Stimulated activated memory B cell treated with anti-CD40 and anti-IgM and Interleukin-4, amounts not matched to agents 10 μg/mL and 1 μg/mL and 100 μg/mL, for 72 hours (primary cell): ENCODE measurements around the gene KCNJ18.
"Not testable (repeated sequence)": the region's sequence is repeated elsewhere in the genome, so short reads cannot be mapped to it uniquely, and the experiment has no call there.

ENCODE experiments used
- ATAC-seq: fragments of 150-1000 bp; cut with Tn5 transposase; 2 replicates; pipeline ENCODE4 v1.10.0; 2021
- H3K27ac Mint-ChIP-seq: one replicate; pipeline ENCODE4 v1.8.0; 2022; ENCODE audit warnings: mild to moderate bottlenecking, mixed read lengths
- H3K27me3 Mint-ChIP-seq: one replicate; pipeline ENCODE4 v1.8.0; 2022; ENCODE audit warnings: mixed read lengths
- H3K36me3 Mint-ChIP-seq: one replicate; pipeline ENCODE4 v1.8.0; 2022; ENCODE audit warnings: mixed read lengths
- H3K4me1 Mint-ChIP-seq: one replicate; pipeline ENCODE4 v1.8.0; 2022; ENCODE audit warnings: mixed read lengths
- H3K4me3 Mint-ChIP-seq: one replicate; pipeline ENCODE4 v1.8.0; 2022; ENCODE audit warnings: mild to moderate bottlenecking, moderate library complexity, mixed read lengths
- H3K9me3 Mint-ChIP-seq: one replicate; pipeline ENCODE4 v1.8.0; 2022; ENCODE audit warnings: mixed read lengths

The KCNJ18 gene

DNA sequence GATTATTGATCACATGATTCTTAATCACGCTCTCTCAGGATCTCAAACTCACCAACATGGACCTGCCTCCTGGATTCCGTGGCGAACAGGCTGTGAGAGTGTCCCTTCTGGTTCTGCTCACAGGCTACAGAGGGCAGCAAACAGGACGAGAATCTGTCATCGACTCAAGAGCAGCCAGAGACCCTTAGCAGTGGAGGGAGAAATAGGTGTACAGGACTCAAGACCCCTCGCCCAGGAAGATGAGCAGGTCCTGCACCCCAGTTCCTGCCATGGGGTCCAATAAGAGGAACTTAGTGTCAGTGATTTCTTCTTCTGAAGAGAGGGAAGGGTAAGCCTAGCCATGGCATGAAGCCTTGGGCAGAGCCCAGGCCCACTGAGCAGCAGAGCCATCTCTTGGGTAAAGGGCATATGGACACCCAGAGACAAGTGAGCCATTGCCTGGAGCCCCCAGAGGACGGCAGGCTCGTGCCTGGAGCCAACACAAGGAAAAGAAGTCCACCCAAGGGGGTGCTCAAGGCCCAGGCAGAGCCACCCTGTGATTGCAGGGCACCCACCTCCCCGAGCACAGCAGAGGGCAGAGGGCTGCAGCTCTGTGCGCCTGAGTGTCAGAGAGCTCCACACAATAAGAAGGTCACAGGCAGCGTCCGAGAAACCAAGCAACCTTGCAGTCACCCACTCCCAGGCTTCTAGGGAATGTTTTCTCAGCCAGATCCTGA lies 27.3 kb downstream of the KCNJ18 start:
- H3K27me3 Mint-ChIP-seq = peaks cover 14% of the 10 kb centered on the region
- not testable (repeated sequence) for ATAC-seq, H3K4me1 Mint-ChIP-seq, H3K36me3 Mint-ChIP-seq, H3K4me3 Mint-ChIP-seq, H3K27ac Mint-ChIP-seq, H3K9me3 Mint-ChIP-seq

DNA sequence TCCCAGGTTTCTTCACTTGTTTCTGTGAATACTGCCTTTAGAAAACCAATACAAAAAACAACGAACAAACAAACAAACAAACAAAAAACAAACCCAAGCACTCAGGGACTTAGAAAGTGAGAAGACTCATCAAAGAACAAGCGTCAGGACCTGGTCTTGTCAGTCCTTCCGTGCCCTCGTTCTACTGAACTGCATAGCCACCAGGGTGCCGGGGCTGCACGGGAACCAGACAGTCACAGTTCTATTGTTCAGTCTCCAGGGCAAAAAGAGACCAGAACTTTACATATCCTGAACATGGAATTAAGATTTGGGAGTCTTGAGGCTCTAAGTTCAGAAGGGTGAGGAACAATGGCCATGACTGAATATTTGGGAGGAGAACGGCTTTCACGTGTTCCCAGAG lies 28.2 kb downstream of the KCNJ18 start:
- not testable (repeated sequence) for H3K27ac Mint-ChIP-seq, H3K4me1 Mint-ChIP-seq, H3K36me3 Mint-ChIP-seq, H3K4me3 Mint-ChIP-seq, H3K9me3 Mint-ChIP-seq, ATAC-seq
- H3K27me3 Mint-ChIP-seq = peaks cover 14% of the 10 kb centered on the region

DNA sequence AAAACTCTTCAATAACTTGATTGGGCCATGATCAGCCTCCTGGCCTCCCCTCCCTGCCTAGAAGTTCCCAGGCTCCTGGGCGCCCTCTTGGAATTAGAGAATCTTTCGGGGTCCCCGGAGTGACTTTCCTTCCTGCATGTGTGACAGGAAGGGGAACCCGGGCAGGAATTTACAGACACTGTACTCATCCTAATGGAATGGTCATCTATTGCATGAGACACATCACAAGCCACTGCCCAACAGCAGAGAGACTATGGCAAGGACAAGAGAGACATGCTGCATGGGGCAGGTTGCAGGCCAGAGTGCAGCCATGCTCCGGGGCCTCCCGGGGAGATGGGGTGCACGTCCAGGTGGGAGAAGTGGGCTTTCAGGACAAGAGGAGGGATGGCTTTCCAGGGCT lies 29.9 kb downstream of the KCNJ18 start:
- not testable (repeated sequence) for H3K27ac Mint-ChIP-seq, H3K4me3 Mint-ChIP-seq, H3K36me3 Mint-ChIP-seq, ATAC-seq, H3K4me1 Mint-ChIP-seq, H3K9me3 Mint-ChIP-seq
- peaks cover 14% of the 10 kb centered on the region for H3K27me3 Mint-ChIP-seq

DNA sequence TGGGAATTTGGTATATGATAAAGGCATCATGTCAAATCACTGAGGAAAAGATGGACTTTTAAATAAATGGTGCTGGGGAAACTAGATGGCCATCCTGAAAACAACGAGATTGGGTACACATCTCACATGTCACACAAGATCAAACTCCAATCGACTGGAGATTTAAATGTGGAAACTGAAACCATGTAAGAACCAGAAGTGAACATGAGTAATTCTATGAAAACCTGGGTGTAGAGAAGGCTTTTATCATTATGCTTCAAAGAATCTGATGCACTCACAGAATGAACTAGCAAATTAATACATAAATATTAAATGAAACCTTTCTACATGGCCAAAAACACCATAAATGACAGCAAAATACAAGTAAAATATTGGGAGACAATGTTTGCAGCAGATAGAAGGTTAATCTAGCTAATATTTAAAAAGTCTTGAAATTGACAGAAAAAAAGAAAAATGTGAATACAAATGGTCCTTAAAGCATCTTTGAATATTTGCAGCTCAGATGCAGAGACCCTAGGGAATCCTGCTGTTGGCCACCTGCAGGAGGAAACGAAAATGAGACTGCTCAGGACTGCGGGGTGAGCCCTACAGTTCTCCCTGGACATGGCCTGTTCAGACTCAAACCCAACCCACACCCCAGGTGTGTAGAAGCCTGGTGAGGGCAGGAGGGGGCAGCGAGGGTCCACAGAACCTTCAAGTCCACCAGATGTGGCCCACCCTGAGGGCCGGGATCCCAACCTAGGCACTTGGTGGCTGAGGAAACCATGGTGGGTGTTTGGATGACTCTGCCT lies 32.1 kb downstream of the KCNJ18 start:
- H3K27me3 Mint-ChIP-seq, H3K36me3 Mint-ChIP-seq, H3K9me3 Mint-ChIP-seq, H3K4me3 Mint-ChIP-seq, H3K4me1 Mint-ChIP-seq, H3K27ac Mint-ChIP-seq: not testable (repeated sequence)
- peak; percentile 22 for ATAC-seq

DNA sequence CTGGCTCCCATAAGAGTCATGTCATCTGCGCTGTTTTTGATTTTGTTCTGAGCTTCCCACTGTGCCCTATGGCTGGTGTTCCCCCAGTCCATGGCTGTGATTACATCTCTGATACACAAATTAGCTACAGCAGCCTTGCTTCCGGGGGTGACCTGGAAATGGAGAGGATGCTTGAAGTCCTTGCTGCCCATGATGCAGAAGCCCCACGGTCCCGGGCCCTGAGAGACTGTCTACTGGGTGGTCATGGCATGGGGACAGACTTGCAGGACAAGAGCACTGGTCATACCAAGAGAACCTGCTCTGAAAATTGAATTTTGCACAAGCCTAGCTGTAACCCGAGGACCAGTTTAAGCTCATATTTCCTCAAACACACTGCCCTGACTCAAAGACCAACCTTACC lies 38.8 kb downstream of the KCNJ18 start:
- not testable (repeated sequence) for H3K9me3 Mint-ChIP-seq, H3K4me1 Mint-ChIP-seq, H3K27ac Mint-ChIP-seq, H3K27me3 Mint-ChIP-seq, H3K4me3 Mint-ChIP-seq, H3K36me3 Mint-ChIP-seq
- peak; percentile 10 for ATAC-seq

GRCh38 chr17:21733931-21734330 lies 41.6 kb downstream of the KCNJ18 start:
- H3K36me3 Mint-ChIP-seq, H3K27ac Mint-ChIP-seq, H3K27me3 Mint-ChIP-seq, ATAC-seq, H3K9me3 Mint-ChIP-seq, H3K4me1 Mint-ChIP-seq, H3K4me3 Mint-ChIP-seq: not testable (repeated sequence)

GRCh38 chr17:21735814-21736213 lies 43.5 kb downstream of the KCNJ18 start:
- ATAC-seq, H3K4me1 Mint-ChIP-seq, H3K9me3 Mint-ChIP-seq, H3K27me3 Mint-ChIP-seq, H3K27ac Mint-ChIP-seq, H3K4me3 Mint-ChIP-seq, H3K36me3 Mint-ChIP-seq: not testable (repeated sequence)

- H3K36me3 Mint-ChIP-seq = not testable (repeated sequence)
These were observed 44.8 kb downstream of the KCNJ18 start for GRCh38 chr17:21737015-21737580.

GRCh38 chr17:21738241-21738640 lies 45.9 kb downstream of the KCNJ18 start:
- not testable (repeated sequence) for ATAC-seq, H3K27ac Mint-ChIP-seq, H3K36me3 Mint-ChIP-seq, H3K4me1 Mint-ChIP-seq, H3K27me3 Mint-ChIP-seq, H3K9me3 Mint-ChIP-seq, H3K4me3 Mint-ChIP-seq

More at GRCh38 chr17:21737015-21737580, 44.8 kb downstream of the KCNJ18 start:
- not testable (repeated sequence) for ATAC-seq, H3K27me3 Mint-ChIP-seq, H3K9me3 Mint-ChIP-seq, H3K4me3 Mint-ChIP-seq, H3K4me1 Mint-ChIP-seq, H3K27ac Mint-ChIP-seq

DNA sequence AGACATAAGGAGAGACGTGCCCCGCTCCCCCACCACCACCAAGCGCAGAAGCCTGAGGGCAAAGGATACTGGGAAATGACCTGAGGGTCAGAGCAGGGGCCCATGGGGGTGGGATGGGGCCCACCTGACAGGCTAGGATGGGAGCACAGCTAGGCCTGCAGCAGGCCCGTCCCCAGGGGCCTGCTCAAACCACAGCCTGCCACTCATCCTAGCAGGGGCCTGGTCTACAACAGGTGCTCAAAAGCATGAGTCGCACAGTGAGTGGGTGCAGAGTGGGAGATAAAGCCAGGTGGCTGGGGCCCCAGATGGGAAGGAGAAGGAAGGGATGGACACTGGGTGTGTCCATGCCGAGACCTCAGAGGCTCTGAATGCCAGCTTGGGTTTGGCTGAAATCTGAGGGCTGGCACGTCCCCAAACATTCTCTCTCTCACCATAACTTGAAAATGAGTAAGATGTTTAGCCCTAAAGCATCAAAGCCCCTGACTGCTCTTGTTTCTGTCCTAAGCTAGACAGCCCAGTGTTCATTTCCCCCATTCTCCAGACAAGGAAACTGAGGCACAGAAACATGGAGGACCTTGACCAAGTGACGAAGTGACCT lies 46.7 kb downstream of the KCNJ18 start:
- H3K36me3 Mint-ChIP-seq, H3K27me3 Mint-ChIP-seq, H3K9me3 Mint-ChIP-seq, H3K27ac Mint-ChIP-seq, H3K4me1 Mint-ChIP-seq, H3K4me3 Mint-ChIP-seq: not testable (repeated sequence)
- peak; percentile 61 for ATAC-seq

GRCh38 chr17:21739485-21739884 lies 47.2 kb downstream of the KCNJ18 start:
- H3K27ac Mint-ChIP-seq, H3K9me3 Mint-ChIP-seq, H3K4me1 Mint-ChIP-seq, H3K4me3 Mint-ChIP-seq, H3K27me3 Mint-ChIP-seq, H3K36me3 Mint-ChIP-seq: not testable (repeated sequence)
- peak; percentile 58 for ATAC-seq

DNA sequence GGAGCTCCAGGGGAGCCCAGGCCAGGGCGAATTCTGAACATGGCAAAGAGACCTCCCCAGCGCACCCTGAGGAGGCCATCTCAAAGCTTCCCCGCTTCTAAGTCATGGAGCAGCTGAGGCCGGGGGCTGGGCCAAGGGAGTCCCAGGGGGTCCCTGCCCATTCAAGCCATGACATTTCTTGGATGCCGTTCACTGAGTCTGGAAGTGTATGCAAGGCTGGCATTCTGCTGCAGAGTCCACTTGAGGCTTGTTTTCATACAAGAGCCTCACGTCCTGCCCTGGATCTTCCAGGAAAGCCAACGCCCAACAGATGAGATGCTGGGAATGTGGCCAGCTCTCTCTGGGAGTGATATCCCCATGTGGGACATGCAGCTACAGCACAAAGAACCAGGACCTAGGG lies 48.5 kb downstream of the KCNJ18 start:
- H3K4me1 Mint-ChIP-seq, H3K4me3 Mint-ChIP-seq, H3K27ac Mint-ChIP-seq, H3K27me3 Mint-ChIP-seq, H3K36me3 Mint-ChIP-seq, ATAC-seq, H3K9me3 Mint-ChIP-seq: not testable (repeated sequence)

GRCh38 chr17:21741520-21741919 lies 49.2 kb downstream of the KCNJ18 start:
- not testable (repeated sequence) for H3K9me3 Mint-ChIP-seq, ATAC-seq, H3K4me3 Mint-ChIP-seq, H3K4me1 Mint-ChIP-seq, H3K27ac Mint-ChIP-seq, H3K27me3 Mint-ChIP-seq, H3K36me3 Mint-ChIP-seq

DNA sequence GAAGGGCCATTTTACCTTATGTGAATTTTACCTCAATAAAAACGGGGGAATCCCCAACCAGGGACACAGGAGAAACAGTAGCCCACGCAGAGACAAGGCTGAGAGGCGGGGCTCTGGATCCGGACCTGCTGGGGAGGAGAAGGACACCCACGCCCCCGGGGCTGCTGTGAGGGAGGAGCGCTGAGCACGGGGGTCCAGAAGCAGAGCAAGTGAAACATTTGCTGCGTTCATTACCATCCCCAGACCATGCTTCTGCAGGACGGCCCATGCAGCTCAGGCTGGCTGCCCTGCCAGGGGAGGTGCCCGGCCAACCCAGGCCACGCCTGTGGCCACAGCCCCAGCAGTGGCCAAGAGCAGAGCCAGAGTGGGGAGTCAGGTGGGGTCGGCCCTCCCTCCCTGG lies 50.0 kb downstream of the KCNJ18 start:
- Mint-ChIP-seq H3K4me1 (no peaks in the 10 kb centered on the region), H3K36me3 (no peaks in the 10 kb centered on the region)
- no peak for ATAC-seq

DNA sequence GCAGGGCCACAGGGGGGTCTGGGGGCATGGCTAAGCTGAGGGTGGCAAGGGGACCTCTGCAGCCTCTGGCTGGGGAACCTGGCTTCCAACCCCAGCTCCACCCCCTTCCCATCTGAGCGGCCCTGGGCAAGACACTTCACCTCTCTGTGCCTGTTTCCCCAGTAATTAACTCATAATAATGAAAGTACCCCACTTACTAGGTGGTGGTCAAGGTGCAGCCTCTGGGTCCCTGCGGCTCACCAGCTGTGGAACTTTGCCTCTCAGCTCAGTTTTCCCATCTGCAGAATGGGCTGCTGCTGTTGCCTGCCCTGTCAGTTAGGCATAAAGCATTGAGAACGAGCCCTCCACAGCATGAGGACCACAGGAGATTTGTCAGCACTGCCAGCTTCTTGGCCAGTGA lies 51.8 kb downstream of the KCNJ18 start:
- not testable (repeated sequence) for H3K36me3 Mint-ChIP-seq, H3K4me3 Mint-ChIP-seq, H3K4me1 Mint-ChIP-seq, H3K27ac Mint-ChIP-seq, H3K9me3 Mint-ChIP-seq, H3K27me3 Mint-ChIP-seq, ATAC-seq

More for the DNA sequence above, 50.0 kb downstream of the KCNJ18 start:
- no peaks in the 10 kb centered on the region for H3K27me3 Mint-ChIP-seq
- H3K4me3 Mint-ChIP-seq = no peak overlapping the region
- H3K27ac Mint-ChIP-seq = no peak overlapping the region
- H3K9me3 Mint-ChIP-seq = peaks cover 2% of the 10 kb centered on the region

DNA sequence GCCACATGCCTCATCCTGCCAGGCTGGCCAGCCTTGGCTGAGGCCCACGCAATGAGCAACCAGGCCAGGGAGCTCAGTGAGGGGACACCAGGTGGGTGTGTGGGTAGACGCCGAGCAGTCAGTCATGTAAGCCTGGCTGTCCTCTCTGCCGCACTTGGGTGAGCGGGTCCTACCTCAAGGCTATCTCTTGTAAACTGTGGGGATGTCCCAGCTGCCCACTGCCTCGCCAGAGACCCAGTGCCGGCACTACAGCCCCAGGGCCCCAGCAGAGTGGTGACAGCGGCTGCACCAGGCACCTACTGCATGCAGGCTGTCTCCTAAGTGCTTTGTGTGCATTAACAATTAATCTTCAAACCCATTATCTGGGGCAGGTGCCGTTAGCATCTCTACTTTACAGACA lies 52.3 kb downstream of the KCNJ18 start:
- not testable (repeated sequence) for H3K9me3 Mint-ChIP-seq, ATAC-seq, H3K4me1 Mint-ChIP-seq, H3K27ac Mint-ChIP-seq, H3K4me3 Mint-ChIP-seq, H3K27me3 Mint-ChIP-seq, H3K36me3 Mint-ChIP-seq
